NOMO-1 (cell line): Measurements from ENCODE around the gene VAV3.

Experiments
- DNase-seq, 2 experiments: peaks; one replicate each; lab custom pipeline; 2025; ENCODE audit not compliant: unreplicated experiment in 2 of 2; lab: John Stamatoyannopoulos, UW

Gene VAV3

DNA sequence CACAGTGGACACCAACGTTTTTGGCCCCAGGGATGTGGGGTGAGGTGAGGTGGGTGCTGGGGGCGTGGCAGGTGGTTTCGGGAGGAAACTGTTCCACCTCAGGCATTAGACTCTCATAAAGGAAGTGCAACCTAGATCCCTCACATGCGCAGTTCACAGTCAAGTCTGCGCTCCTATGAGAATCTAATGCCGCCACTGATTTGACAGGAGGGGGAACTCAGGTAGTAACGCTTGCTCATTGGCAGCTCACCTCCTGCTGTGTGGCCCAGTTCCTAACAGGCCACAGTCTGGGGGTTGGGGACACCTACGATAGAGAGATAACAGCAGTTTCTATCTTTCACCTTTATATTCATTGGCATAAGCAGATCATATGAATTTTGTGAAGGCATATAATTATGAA lies 347.1 kb downstream of the VAV3 start:
- DNase-seq, result no peak

DNA sequence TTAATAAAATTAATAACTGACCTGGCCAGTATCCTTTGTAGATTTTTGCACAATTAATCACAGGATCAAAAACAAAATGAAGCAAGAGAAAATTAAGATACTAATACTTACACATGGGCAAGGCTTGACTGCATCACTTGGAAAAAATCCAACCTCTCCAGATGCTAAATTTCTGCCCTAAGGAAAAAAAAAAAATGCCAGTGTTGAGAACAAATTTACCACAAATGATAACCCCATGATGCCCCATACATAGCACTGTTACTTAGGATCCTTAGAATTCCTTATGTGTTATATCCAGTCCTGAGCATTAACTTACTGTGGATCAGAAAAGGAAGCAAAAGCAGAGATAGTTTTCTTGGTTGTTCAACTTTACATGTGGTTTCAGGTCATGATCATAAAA lies 347.5 kb downstream of the VAV3 start:
- DNase-seq, result no peak

- no peak for DNase-seq
Measured at GRCh38 chr1:107609808-107610207, 355.2 kb downstream of the VAV3 start.

- no peak for DNase-seq
Measured at GRCh38 chr1:107604825-107605224, 360.2 kb downstream of the VAV3 start.

- DNase-seq, result no peak
Measured at GRCh38 chr1:107600607-107601160, 364.3 kb downstream of the VAV3 start.

DNA sequence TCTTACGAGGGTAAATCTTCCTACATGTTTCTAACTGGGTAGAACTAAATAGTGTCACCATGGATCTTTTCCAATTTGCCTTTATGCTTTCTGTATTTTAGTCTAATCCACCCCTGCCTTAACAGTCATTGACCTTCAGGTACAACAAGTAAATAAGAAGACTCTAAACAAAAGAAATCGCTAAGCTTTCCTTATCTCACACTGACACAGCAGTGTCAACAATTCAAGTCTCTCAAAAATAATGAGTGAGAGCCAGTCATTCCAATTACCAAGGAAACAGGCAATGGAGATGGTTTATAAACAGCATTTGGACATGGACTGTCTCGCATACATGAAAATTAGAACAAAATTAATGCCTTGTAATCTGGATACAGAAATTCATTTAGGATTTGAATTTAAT lies 365.8 kb downstream of the VAV3 start:
- no peak for DNase-seq

DNA sequence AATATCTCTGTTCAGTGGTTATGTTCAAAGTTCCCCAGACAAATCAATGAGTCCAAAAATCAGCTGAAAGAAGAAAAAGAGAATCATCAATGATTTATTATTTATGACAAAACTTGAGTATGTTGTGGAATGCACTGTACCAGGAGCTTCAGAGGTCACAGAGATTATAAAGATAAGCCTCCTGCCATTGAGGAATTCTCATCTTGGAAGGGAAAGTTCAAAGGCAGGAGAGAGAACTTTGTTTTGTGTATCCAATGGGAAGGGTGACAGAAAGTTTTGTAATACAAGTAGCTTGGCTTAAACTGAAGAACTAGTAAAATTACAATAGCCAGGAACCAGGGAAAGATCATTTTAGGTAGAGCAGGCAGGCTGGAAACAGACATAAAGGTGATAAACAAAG lies 367.7 kb downstream of the VAV3 start:
- no peak for DNase-seq

DNA sequence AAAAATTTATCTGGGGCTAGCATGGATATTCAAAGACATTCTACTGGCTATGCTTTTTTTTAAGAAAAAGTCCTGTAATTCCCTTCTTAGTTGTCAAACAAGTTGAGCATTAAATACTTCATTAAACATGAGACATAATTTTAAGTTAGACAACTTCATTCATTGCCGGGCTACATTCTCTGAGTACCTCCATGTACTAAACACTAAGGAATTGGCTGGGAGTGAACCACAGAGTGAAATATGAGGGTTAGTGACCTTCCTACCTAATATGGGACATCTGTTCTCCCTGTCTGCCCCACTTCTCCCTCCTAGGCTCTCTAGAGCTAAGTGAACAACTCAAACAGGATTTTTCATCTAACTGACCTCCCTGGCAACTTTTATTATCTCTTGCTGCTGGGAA lies 370.4 kb downstream of the VAV3 start:
- no peak for DNase-seq

GRCh38 chr1:107593501-107594209 lies 371.3 kb downstream of the VAV3 start:
- DNase-seq, result peak in 1 of 2 experiments; percentile 62

DNA sequence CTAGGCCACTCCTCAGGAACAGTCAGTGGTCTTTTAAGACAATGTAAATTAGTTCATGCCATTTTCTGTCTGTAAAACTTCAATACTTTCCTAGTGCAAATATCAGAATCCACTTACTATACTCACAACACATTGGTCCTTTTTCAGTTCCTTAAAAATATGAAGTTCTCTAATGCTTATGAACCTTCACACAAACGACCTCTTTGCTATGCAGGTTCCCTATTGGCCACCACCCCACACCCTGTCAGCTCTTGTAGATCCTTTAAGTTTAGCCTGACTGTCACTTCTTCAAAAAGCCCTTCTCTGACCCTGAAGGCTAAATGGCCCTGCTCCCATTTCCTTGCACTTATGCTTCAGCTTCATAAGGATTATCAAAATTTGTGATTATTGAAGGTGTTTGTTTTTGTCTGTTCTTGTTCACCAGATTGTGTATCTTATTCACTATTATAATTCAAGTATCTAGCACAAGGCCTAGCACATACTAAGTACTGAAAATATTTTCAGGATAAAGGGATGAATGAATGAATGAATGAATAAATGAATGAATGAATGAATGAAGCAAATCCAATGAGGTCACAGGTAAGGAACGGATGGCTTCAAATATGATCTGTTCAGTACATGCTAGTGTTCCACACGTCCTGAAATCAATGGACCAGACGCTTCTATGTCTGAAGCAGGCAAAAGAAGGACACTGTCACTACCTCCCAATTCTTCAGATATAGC lies 373.9 kb downstream of the VAV3 start:
- peak; percentile 90 for DNase-seq

DNA sequence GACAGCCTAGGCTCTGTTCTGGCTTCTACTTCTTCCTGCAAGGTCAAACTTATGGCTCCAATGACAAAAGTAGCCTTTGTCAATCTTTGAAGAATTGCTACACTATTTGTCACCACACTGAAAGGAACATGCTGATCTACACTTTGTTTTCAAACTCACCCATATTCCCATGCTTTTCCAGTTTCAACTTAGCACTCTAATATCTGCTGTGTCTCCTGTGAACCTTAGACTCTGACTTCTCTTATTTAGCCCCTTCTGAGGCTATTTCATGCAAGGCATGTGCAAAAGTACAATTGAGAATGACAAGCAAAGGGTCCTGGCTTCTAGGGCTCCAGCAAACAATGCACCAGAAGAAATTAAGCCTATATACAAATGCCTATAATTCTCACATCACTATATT lies 374.9 kb downstream of the VAV3 start:
- DNase-seq, result no peak

GRCh38 chr1:107588321-107588720 lies 376.7 kb downstream of the VAV3 start:
- DNase-seq, result no peak

DNA sequence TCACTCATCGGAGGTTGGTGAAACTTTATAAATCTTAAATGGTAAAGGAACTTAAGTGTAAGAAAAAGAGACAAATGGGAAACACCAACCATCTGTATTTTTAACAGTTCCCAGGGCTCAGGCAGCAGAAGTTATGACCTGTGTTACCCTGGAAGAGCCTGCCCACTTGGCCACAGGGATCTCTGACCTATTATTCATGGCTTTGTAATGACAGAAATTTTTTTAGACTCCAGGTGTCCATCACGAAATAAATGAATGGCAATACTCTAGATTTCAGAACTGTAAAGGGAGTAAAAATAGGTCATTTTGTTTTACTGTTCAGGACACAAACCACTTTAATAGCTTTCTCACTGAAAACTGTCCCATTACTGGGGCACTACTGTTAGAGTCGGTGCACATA lies 389.8 kb downstream of the VAV3 start:
- DNase-seq, result no peak

DNA sequence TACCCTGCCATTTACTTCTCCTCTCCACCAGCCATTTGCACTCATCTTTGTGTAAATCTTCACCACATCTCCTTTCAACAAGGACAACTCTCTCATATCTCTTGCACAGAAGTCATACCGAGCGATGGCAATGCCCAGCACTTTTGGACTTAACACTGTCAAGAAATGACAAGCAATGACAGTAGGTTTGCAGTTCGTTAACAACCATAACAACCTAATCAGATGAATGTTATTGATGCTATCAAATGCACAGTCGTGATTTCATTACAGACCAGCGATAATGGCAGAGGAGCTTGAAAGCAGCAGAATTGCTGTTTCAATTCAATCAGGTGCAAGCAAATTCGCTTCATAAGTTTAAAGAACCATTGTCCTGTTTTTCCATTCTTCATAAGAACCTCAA lies 390.9 kb downstream of the VAV3 start:
- DNase-seq, result no peak

GRCh38 chr1:107572674-107573211 lies 392.2 kb downstream of the VAV3 start:
- no peak for DNase-seq

DNA sequence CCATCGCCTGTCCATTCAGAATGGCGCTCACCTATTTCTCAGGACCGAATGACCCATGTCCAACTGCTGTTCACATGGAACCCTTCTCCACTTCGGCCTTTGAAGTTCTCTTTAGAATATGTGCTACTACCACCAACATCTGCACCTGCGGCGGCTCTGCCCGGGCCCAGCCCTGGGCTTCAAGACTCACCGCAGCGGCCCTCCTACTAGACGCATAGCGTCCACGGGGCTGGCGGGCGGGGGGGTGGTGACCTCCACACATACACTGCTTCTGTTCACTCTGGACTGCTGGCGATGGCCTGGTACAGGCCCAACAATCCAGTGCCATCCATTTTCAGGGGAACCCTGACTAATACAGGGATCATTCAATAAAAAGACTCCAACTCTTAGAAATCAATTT lies 394.2 kb downstream of the VAV3 start:
- no peak for DNase-seq

- no peak for DNase-seq
Measured at GRCh38 chr1:107563441-107563840, 401.5 kb downstream of the VAV3 start.

DNA sequence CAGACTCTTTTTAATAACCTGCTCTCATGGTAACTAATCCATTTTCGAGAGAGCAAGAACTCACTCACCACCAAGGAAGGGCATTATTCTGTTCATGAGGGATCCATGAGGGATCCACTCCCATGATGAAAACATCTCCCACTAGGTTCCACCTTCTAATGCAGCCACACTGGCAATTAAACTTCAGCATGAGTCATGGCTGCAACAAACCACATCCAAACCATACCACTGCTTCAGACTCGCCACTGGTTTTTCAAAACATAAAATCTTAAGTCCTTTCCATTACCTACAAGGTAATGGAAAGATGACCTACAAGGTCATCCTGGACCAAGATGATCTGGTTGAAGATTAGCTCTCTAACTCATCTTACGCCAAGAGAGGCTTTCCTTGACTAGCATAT lies 405.1 kb downstream of the VAV3 start:
- DNase-seq, result peak in 1 of 2 experiments; percentile 44

GRCh38 chr1:107557095-107557494 lies 407.9 kb downstream of the VAV3 start:
- no peak for DNase-seq

DNA sequence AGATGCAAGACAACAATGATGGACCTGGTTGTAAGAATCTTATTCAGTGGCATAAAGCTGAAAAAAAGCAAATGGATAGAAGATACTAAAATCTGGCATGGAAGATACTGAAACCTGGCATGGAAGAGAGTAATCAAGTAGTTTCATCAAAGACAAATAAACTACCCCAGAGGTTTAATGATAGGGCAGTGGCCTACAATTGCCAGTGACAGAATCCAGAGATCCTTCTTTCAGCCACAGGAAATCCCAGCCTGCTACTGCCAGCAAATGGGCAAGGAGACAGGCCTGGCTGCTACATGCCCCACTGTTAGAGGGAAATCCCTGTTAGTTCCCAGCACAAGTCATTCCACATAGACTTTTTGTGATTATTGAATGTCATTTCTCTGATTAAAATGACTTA lies 409.4 kb downstream of the VAV3 start:
- no peak for DNase-seq

DNA sequence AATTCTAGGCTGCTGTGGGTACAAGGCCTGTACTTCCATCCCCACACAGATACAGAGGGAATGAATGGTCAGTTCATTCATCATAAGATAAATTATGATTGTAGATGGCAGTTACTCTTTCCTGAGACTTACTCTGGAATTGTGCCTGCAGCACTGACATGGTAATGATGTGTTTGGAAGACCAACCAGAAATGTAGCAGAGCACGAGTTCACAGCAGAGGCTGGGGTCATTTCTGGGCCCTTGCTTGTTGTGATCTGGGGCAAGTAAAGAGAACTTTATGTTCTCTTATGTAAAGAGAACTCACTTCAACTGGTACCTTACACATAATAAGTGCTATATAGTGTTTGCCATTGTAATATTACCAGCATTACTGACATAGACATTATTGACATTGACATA lies 412.2 kb downstream of the VAV3 start:
- no peak for DNase-seq

DNA sequence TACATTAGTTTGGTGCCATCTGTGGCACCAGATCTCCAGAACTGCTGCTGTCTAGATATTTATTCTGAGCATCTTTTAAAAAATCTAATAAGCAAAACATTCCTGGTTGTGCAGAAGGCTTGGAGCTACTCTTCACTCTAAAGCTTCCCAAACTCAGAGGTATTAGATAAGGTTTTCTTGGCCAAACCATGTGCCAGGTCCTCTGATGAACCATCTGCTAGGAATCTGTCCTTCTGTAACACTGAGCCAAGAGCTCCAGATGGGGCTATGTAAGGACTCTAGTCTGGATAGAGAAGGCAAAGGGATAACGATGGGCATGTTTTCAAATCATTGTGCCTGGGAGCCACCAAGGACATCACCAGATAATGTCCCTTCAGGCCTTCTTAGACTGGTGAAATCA lies 413.5 kb downstream of the VAV3 start:
- DNase-seq, result no peak
